ENCODE measurements around the gene FBXL4. TPM values are rescaled to one million over a fixed set of nuclear protein-coding genes. Genes with fewer than 3 reads are reported as not detected.

The FBXL4 gene
- polyA plus RNA-seq, 1 experiment = 10.5 TPM

- POLR2A ChIA-PET = no interaction called here
- TF ChIP-seq CTCF (IDR thresholded peaks at IDR 0.05; ENCODE audit: insufficient read depth, low read depth, low read length) = no peak
- CTCF ChIA-PET = no interaction called here
- DNase-seq (ENCODE audit: low read depth) = no peak
- Histone ChIP-seq H3K4me3 (ENCODE audit: low read depth, low read length) (no peak overlapping the region), H3K27me3 (ENCODE audit: control insufficient read depth, insufficient read depth, low read length) (no peaks in the 10 kb centered on the region), H3K36me3 (ENCODE audit: control insufficient read depth, insufficient read depth, low read length) (peaks cover 1% of the 10 kb centered on the region; the same call in 1 of the 2 replicates)
Observed at GRCh38 chr6:98900706-98901105, 47.0 kb downstream of the FBXL4 start.

- DNase-seq (ENCODE audit: low read depth) = no peak
- Histone ChIP-seq H3K36me3 (ENCODE audit: control insufficient read depth, insufficient read depth, low read length) (no peaks in the 10 kb centered on the region), H3K27me3 (ENCODE audit: control insufficient read depth, insufficient read depth, low read length) (no peaks in the 10 kb centered on the region), H3K4me3 (ENCODE audit: low read depth, low read length) (no peak overlapping the region)
- POLR2A ChIA-PET = no interaction called here
- CTCF ChIA-PET = interaction anchor here (2.1 kb wide), 1 partner anchor 8 kb away, joined by 4 read pairs; no protein-coding TSS in a partner anchor
- TF ChIP-seq CTCF (IDR thresholded peaks at IDR 0.05; ENCODE audit: insufficient read depth, low read depth, low read length) = no peak
Observed at GRCh38 chr6:98894810-98895209, 52.9 kb downstream of the FBXL4 start.

GRCh38 chr6:98887650-98888049, 60.1 kb downstream of the FBXL4 start:
- no peaks in the 10 kb centered on the region for H3K36me3 ChIP-seq (ENCODE audit: control insufficient read depth, insufficient read depth, low read length)
- H3K27me3 ChIP-seq (ENCODE audit: control insufficient read depth, insufficient read depth, low read length) = no peaks in the 10 kb centered on the region
- H3K4me3 ChIP-seq (ENCODE audit: low read depth, low read length) = no peak overlapping the region
- CTCF ChIA-PET = interaction anchor here (0.9 kb wide), 1 partner anchor 39 kb away, joined by 3 read pairs; no protein-coding TSS in a partner anchor
- POLR2A ChIA-PET = no interaction called here
- no peak for DNase-seq (ENCODE audit: low read depth)
- no peak for TF ChIP-seq CTCF (IDR thresholded peaks at IDR 0.05; ENCODE audit: insufficient read depth, low read depth, low read length)

- DNase-seq (ENCODE audit: low read depth) = no peak
- H3K36me3 ChIP-seq (ENCODE audit: control insufficient read depth, insufficient read depth, low read length) = no peaks in the 10 kb centered on the region
- no peak overlapping the region for H3K4me3 ChIP-seq (ENCODE audit: low read depth, low read length)
- H3K27me3 ChIP-seq (ENCODE audit: control insufficient read depth, insufficient read depth, low read length) = no peaks in the 10 kb centered on the region
- TF ChIP-seq CTCF (IDR thresholded peaks at IDR 0.05; ENCODE audit: insufficient read depth, low read depth, low read length) = no peak
- CTCF ChIA-PET = no interaction called here
- POLR2A ChIA-PET = no interaction called here
Observed at GRCh38 chr6:98885330-98885729, 62.4 kb downstream of the FBXL4 start.

GRCh38 chr6:98880486-98880885, 67.3 kb downstream of the FBXL4 start:
- ChIA-PET POLR2A (no interaction called here), CTCF (interaction anchor here (1.6 kb wide), 1 partner anchor 8 kb away, joined by 3 read pairs; no protein-coding TSS in a partner anchor)
- H3K4me3 ChIP-seq (ENCODE audit: low read depth, low read length) = no peak overlapping the region

More at GRCh38 chr6:98880486-98880885, 67.3 kb downstream of the FBXL4 start:
- DNase-seq (ENCODE audit: low read depth) = no peak
- no peaks in the 10 kb centered on the region for H3K36me3 ChIP-seq (ENCODE audit: control insufficient read depth, insufficient read depth, low read length)
- no peak for TF ChIP-seq CTCF (IDR thresholded peaks at IDR 0.05; ENCODE audit: insufficient read depth, low read depth, low read length)
- H3K27me3 ChIP-seq (ENCODE audit: control insufficient read depth, insufficient read depth, low read length) = no peaks in the 10 kb centered on the region
